Breast epithelium (tissue), 3 donors: ENCODE data around the gene SPTBN2.

Source experiments
- POLR2A ChIP-seq: fragments of 450-650 bp; IDR thresholded peaks from one replicate; pipeline ENCODE4 v1.6.1; 2016; ENCODE audit warnings: antibody characterized with exemption, mild to moderate bottlenecking, moderate library complexity
- POLR2AphosphoS5 ChIP-seq, 3 donors: sonication (generic); formaldehyde crosslinking; IDR thresholded peaks; one replicate each; pipeline ENCODE4 v1.6.1; 2017; ENCODE audit warnings: antibody characterized with exemption in 3 of 3
- TF ChIP-seq, protein P1 (sequence below), 3 donors: fragments of 450-650 bp; IDR thresholded peaks; one replicate each; pipeline ENCODE4 v1.5.1; 2016 to 2017; ENCODE audit warnings: antibody characterized with exemption in 3 of 3, mild to moderate bottlenecking in 3 of 3, moderate library complexity in 3 of 3

DNA sequence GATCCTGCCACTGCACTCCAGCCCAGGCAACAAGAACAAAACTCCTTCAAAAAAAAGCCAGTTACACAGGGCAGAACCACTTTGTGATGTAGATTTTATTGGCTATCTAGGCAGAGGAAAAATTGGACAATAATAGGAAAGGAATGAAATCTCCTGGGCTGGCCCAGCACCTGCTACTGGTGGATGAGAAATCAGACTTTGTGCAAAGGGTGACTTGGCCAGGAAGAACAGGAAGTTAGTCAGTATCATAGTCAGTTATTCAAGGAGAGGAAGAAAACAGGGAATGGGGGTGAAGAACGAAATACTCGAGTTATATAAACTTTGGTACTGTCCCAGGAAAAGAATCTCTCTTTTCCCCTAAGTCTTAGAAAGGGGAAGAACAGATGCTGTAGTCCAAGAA lies 11.0 kb upstream of the SPTBN2 start:
- TF ChIP-seq, protein P1, sequence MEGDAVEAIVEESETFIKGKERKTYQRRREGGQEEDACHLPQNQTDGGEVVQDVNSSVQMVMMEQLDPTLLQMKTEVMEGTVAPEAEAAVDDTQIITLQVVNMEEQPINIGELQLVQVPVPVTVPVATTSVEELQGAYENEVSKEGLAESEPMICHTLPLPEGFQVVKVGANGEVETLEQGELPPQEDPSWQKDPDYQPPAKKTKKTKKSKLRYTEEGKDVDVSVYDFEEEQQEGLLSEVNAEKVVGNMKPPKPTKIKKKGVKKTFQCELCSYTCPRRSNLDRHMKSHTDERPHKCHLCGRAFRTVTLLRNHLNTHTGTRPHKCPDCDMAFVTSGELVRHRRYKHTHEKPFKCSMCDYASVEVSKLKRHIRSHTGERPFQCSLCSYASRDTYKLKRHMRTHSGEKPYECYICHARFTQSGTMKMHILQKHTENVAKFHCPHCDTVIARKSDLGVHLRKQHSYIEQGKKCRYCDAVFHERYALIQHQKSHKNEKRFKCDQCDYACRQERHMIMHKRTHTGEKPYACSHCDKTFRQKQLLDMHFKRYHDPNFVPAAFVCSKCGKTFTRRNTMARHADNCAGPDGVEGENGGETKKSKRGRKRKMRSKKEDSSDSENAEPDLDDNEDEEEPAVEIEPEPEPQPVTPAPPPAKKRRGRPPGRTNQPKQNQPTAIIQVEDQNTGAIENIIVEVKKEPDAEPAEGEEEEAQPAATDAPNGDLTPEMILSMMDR (IDR thresholded peaks at IDR 0.05), result no peak
- TF ChIP-seq POLR2AphosphoS5 (IDR thresholded peaks at IDR 0.05) (no peak), POLR2A (no peak)
